Measurements from ENCODE around the gene MDM2. TPM values are rescaled to one million over a fixed set of nuclear protein-coding genes. Genes with fewer than 3 reads are reported as not detected.

MDM2 gene
- total and polyA plus RNA-seq, 2 of the 13 experiments (the other 11 are each of a cell fraction or from before 2014, with no cell fraction given), result 29.3 to 314 TPM

GRCh38 chr12:68837215-68837614 lies 29.2 kb downstream of the MDM2 start:
- ChIA-PET POLR2A (no interaction called here), CTCF (ENCODE audit: low intra/inter-chr PET ratio, low total read pairs) (no interaction called here)
- H3K27me3 ChIP-seq (ENCODE audit: control insufficient read depth in 1 of 2, insufficient read depth in 2 of 2, low read length in 2 of 2), result no peaks in the 10 kb centered on the region
- no peak overlapping the region for H3K9ac ChIP-seq (ENCODE audit: insufficient read depth, low read depth, low read length)
- H3K27ac ChIP-seq (ENCODE audit: extremely low read length, insufficient read depth, low read length), result no peak overlapping the region
- BruUV-seq (replicated peaks), result no TSS peak
- H3K36me3 ChIP-seq (replicated peaks in 1 of 2; ENCODE audit: control insufficient read depth in 1 of 2, insufficient read depth in 2 of 2, low read length in 2 of 2), result peaks cover 22 to 75% of the 10 kb centered on the region in 2 experiments
- no peaks in the 10 kb centered on the region for H3K4me1 ChIP-seq (ENCODE audit: insufficient read depth, low read length)
- peaks cover 8% of the 10 kb centered on the region for H3K79me2 ChIP-seq (ENCODE audit: insufficient read depth, low read length)
- intact Hi-C loops (cut with micrococcal nuclease; ENCODE audit: unreplicated experiment), result no loop called here
- H3K4me2 ChIP-seq (ENCODE audit: low read depth, low read length), result no peak overlapping the region
- H3K9me3 ChIP-seq (ENCODE audit: low read length), result no peaks in the 10 kb centered on the region
- no peak overlapping the region for H3K4me3 ChIP-seq (replicated peaks in 1 of 3; ENCODE audit: insufficient read depth in 1 of 3, low read depth in 2 of 3, low read length in 3 of 3)
- FAIRE-seq (no peak), ATAC-seq (no peak), DNase-seq (ENCODE audit: low spot score) (no peak)
- H4K20me1 ChIP-seq (ENCODE audit: insufficient read depth, low read length), result peaks cover 51% of the 10 kb centered on the region
- WGBS (ENCODE audit: low lambda C conversion rate), result 96% methylated on average over 1 of the region's 1 CpG
- H2AFZ ChIP-seq (ENCODE audit: low read length), result no peak overlapping the region
- in situ Hi-C loops (cut with HindIII; ENCODE audit: extremely low pct_ligation_motif_present, low pct_unique_long_range_greater_than_20kb), result no loop called here
- TF ChIP-seq RBM22 (optimal IDR thresholded peaks at IDR 0.05; ENCODE audit: low read length), result peak; percentile 19
- no peak for TF ChIP-seq ZSCAN9 (CRISPR knock-in tag; IDR thresholded peaks at IDR 0.05; ENCODE audit: borderline replicate concordance)

GRCh38 chr12:68838046-68838886 lies 30.3 kb downstream of the MDM2 start:
- POLR2A ChIA-PET, result no interaction called here
- H3K4me3 ChIP-seq (replicated peaks in 1 of 3; ENCODE audit: insufficient read depth in 1 of 3, low read depth in 2 of 3, low read length in 3 of 3), result no peak overlapping the region
- no peaks in the 10 kb centered on the region for H3K27me3 ChIP-seq (ENCODE audit: control insufficient read depth in 1 of 2, insufficient read depth in 2 of 2, low read length in 2 of 2)
- no peaks in the 10 kb centered on the region for H3K4me1 ChIP-seq (ENCODE audit: insufficient read depth, low read length)
- FAIRE-seq (no peak), ATAC-seq (no peak), DNase-seq (ENCODE audit: low spot score) (no peak)
- no peak overlapping the region for H3K27ac ChIP-seq (ENCODE audit: extremely low read length, insufficient read depth, low read length)
- in situ Hi-C loops (cut with HindIII; ENCODE audit: extremely low pct_ligation_motif_present, low pct_unique_long_range_greater_than_20kb), result no loop called here
- H4K20me1 ChIP-seq (ENCODE audit: insufficient read depth, low read length), result peaks cover 49% of the 10 kb centered on the region
- intact Hi-C loops (cut with micrococcal nuclease; ENCODE audit: unreplicated experiment), result no loop called here
- H3K9me3 ChIP-seq (ENCODE audit: low read length), result no peaks in the 10 kb centered on the region
- H3K9ac ChIP-seq (ENCODE audit: insufficient read depth, low read depth, low read length), result no peak overlapping the region
- no peak for TF ChIP-seq TERF1 (CRISPR knock-in tag; IDR thresholded peaks at IDR 0.05)
- TF ChIP-seq ATF7-NPFF (CRISPR knock-in tag; IDR thresholded peaks at IDR 0.05; ENCODE audit: low read depth), result no peak
- TF ChIP-seq MIER2 (CRISPR knock-in tag; IDR thresholded peaks at IDR 0.05), result no peak
- TF ChIP-seq ZNF441 (CRISPR knock-in tag; IDR thresholded peaks at IDR 0.05; ENCODE audit: borderline replicate concordance), result no peak
- peak in 1 of 2 experiments; percentile 52; a peak in 2 of 4 replicates for TF ChIP-seq POLR2A (IDR thresholded peaks at IDR 0.05; ENCODE audit: insufficient read depth in 1 of 2, low read depth in 2 of 2, low read length in 2 of 2)
- TF ChIP-seq ZNF296 (CRISPR knock-in tag; conservative IDR thresholded peaks at IDR 0.05), result no peak
- TF ChIP-seq TBX2 (CRISPR knock-in tag; IDR thresholded peaks at IDR 0.05; ENCODE audit: borderline replicate concordance), result no peak
- TF ChIP-seq ZNF292 (CRISPR knock-in tag; IDR thresholded peaks at IDR 0.05; ENCODE audit: borderline replicate concordance, low read depth), result no peak
- TF ChIP-seq AGO2 (optimal IDR thresholded peaks at IDR 0.05; ENCODE audit: low read depth, low read length), result peak; percentile 36
- TF ChIP-seq RBM22 (optimal IDR thresholded peaks at IDR 0.05; ENCODE audit: low read length), result peak; percentile 98
- no peak for TF ChIP-seq GTF3A (CRISPR knock-in tag; conservative IDR thresholded peaks at IDR 0.05)
- no peak for TF ChIP-seq GATAD1 (CRISPR knock-in tag; IDR thresholded peaks at IDR 0.05)
- no peak for TF ChIP-seq ATF1 (CRISPR knock-in tag; IDR thresholded peaks at IDR 0.05)
- no peak for TF ChIP-seq NR3C1 (CRISPR knock-in tag; IDR thresholded peaks at IDR 0.05)
- peak; percentile 71 for TF ChIP-seq RBFOX2 (IDR thresholded peaks at IDR 0.05; ENCODE audit: low read depth, low read length)
- peaks cover 22 to 78% of the 10 kb centered on the region in 2 experiments for H3K36me3 ChIP-seq (replicated peaks in 1 of 2; ENCODE audit: control insufficient read depth in 1 of 2, insufficient read depth in 2 of 2, low read length in 2 of 2)
- no TSS peak for BruUV-seq (replicated peaks)
- no peak overlapping the region for H3K4me2 ChIP-seq (ENCODE audit: low read depth, low read length)
- H2AFZ ChIP-seq (ENCODE audit: low read length), result no peak overlapping the region
- H3K79me2 ChIP-seq (ENCODE audit: insufficient read depth, low read length), result peaks cover 3% of the 10 kb centered on the region
- WGBS (ENCODE audit: low lambda C conversion rate), result 95% methylated on average over 5 of the region's 5 CpGs
- CTCF ChIA-PET (ENCODE audit: low intra/inter-chr PET ratio, low total read pairs), result no interaction called here

Data from HepG2 (cell line).